Measurements from ENCODE around the gene NCBP3.

- TF ChIP-seq, protein P1, sequence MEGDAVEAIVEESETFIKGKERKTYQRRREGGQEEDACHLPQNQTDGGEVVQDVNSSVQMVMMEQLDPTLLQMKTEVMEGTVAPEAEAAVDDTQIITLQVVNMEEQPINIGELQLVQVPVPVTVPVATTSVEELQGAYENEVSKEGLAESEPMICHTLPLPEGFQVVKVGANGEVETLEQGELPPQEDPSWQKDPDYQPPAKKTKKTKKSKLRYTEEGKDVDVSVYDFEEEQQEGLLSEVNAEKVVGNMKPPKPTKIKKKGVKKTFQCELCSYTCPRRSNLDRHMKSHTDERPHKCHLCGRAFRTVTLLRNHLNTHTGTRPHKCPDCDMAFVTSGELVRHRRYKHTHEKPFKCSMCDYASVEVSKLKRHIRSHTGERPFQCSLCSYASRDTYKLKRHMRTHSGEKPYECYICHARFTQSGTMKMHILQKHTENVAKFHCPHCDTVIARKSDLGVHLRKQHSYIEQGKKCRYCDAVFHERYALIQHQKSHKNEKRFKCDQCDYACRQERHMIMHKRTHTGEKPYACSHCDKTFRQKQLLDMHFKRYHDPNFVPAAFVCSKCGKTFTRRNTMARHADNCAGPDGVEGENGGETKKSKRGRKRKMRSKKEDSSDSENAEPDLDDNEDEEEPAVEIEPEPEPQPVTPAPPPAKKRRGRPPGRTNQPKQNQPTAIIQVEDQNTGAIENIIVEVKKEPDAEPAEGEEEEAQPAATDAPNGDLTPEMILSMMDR (conservative IDR thresholded peaks at IDR 0.05; ENCODE audit: low read length) = no peak
- no peak for TF ChIP-seq EZH2phosphoT487 (IDR thresholded peaks at IDR 0.05; ENCODE audit: borderline replicate concordance, low read depth, low read length)
Observed at GRCh38 chr17:3773511-3773910, 72.5 kb downstream of the NCBP3 start.
